CD4-positive, alpha-beta T cell treated with Interleukin-4 for 4 hours (primary cell): ENCODE data around the gene FAAH.
A peak's percentile ranks its signal among the peaks of the same experiment; 100 is the strongest.

Experiments
- DNase-seq: peaks from one replicate; pipeline ENCODE4 v3.0.0-alpha.2; 2020

Gene FAAH

DNA sequence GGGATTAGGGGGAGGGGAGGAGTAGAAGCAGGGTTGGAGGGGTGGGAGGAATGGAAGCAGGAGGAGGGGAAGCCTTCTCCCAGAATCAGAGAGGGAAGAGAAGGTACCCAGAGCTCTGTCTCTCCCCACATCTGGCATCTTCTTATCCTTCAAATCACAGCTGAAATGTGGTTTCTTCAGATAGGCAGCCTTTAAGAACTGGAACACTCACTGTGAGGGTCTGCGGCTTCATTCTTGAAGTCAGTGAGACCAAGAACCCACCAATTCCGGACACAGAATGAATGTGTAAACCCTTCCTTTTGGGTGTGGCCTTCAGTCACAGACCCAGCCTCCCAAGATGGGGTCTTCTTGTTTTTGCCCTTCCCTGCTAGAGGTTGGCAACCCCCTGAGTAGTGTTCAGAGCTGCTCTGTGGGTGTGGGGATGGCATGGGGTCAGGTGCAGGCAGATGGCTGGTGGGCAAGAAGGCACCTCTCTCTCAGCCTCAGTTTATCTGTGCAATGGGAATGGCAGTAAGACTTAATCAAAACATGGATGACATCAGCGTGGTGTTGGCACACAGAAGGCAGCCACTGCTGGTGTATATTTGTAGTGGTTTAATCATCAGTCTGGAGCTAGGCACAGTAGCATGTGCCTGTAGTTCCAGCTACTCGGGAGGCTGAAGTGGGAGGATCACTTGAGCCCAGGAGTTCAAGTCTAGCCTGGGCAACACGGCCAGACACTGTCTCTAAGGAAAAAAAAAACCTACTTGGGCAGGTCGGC lies 7.2 kb downstream of the FAAH start:
- no peak for DNase-seq

DNA sequence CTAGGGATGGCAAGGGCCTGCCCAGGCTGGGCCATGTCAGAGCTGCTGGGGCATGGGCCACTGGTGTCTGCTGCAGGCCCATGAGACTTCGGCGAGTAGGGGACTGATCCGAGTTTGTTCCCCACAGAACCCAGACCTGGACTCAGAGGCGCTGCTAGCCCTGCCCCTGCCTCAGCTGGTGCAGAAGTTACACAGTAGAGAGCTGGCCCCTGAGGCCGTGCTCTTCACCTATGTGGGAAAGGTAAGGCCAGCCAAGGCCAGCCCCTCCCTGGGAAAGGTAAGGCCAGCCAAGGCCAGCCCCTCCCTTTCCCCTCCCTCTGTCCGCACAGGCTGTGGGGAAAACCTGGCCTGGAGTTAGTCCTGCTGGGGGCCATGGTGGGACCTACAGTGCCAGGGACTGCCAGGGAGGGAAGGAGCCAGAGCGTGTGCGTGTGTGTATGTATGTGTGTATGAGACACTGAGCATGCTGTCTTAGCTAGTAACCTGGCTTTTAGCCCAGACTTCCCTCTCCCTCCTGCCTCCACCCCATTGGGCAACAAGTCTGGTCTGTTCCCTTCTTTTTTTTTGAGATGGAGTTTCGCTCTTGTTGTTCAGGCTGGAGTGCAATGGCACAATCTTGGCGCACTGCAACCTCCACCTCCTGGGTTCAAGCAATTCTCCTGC lies 8.0 kb downstream of the FAAH start:
- no peak for DNase-seq

DNA sequence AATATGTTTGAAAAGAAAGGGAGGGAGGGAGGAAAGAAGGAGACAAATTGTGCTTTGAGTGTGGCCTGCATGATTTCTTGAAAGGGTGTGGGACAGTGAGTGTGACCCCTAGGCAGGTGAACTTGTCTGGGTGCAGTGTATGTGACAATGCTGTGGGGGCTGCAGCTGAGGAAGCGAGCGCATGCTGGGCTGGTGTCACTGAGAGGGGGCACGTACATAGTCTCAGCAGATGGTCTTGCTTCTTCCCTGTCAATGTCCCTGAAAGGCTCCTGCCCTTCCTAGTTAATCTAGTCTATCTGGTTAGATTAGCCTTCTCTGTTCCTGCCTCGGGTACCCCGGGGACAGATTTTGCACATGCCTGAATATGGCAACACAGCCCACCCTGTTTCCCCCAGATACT lies 9.8 kb downstream of the FAAH start:
- DNase-seq = no peak

DNA sequence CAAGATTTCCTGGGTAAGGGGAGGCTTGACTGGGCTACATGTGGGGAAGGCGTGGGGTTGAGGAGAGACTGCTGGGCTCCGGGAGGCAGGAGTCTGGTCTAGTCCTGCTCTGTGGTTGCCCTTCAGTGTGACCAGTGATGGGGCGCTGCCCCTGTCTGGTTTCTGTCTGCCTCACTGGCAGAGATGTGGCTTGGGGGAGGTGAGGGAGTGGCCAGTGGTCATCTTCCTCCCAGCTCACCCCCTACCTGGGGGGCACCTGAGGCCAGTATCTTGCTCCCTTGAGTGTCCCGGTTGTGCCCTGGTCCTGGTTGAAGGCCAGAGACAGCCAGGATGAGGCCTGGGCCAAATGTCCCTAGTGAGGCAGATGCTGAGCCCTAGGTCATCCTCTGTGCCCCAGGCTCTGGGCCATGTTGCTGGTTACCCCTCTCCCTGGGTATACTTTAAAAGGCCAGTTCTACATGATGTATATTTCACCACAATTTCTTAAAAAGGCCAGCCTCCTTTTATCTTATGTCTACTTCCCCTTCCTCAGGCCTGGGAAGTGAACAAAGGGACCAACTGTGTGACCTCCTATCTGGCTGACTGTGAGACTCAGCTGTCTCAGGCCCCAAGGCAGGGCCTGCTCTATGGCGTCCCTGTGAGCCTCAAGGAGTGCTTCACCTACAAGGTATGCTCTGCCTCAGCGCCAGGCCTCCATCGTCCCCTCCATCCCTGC lies 10.5 kb downstream of the FAAH start:
- DNase-seq = no peak

DNA sequence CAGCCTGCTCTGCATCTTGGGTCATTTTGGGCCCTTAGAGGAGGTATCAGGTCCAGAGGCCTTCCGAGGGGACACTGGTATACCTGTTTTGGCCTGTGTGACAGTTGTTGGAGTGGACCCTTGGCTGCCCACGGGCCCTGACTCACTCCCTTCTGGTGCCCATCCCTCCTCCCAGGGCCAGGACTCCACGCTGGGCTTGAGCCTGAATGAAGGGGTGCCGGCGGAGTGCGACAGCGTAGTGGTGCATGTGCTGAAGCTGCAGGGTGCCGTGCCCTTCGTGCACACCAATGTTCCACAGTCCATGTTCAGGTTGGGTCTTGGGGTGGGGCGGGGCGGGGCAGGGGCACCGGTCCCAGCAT lies 11.1 kb downstream of the FAAH start:
- no peak for DNase-seq

DNA sequence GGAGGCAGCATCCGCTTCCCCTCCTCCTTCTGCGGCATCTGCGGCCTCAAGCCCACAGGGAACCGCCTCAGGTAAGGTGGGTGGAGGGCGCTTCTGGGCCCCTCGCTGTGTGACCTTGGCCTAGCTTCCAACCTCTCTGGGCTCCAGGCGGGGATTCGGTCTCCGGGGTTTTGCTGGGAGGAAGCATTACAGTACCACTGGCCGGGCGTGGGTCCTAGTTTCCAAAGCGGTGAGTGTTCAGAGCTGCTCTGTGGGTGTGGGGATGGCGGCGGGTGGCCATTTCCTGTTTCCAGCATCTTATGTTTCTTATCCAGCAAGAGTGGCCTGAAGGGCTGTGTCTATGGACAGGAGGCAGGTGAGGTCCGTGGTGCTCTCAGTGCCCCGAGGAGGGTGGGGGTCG lies 11.6 kb downstream of the FAAH start:
- DNase-seq = no peak

DNA sequence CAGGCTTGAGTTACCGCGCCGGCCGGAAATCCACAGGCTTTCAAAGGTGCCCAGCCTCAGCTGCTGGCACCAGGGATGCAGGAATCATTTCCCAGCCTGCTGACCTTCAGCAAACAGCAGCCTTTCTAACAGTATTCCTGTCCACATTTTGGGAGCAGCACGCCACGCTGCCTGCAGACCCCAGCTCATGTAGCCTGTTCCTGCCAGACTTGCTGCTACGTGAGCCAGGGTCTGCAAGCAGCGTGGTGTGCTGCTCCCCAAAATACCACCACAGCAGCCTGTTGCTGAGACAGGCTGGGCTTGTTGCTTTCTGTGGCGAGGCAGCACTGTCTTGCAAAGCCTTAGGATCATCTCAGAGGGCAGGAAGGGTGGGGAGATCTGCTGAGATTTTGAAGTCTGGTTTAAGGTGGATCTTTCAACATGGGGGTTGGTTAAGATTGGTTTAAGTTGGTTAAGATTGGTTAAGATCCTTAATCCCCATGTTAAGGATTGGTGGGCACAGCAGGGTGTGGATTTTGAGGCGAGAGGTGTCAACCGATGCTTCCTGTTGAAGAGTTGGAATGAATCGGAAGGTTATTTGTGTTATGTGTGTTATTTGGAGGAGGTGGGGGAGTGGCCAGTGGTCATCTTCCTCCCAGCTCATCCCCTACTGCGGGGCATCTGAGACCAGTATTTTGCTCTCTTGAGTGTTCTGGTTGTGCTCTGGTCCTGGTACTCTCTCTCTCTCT lies 12.9 kb downstream of the FAAH start:
- DNase-seq = no peak

DNA sequence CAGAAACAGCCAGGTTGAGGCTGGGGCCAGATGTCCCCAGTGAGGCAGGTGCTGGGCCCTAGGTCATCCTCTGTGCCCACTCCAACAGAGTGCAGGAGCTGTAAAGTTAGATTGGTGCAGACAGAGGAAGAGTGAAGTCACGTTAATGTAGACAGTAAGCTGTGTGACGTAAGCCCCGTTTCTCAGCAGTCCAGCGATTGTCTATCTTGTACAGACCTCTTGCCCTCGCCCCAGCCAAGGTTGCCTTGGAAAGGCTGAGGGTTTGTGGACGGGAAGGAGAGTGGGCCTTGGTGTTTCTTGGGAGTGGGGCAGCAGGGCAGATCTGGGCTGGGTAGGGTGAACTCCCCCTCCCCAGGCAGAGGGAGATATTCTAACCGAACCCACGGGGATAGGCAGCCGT lies 13.5 kb downstream of the FAAH start:
- no peak for DNase-seq

DNA sequence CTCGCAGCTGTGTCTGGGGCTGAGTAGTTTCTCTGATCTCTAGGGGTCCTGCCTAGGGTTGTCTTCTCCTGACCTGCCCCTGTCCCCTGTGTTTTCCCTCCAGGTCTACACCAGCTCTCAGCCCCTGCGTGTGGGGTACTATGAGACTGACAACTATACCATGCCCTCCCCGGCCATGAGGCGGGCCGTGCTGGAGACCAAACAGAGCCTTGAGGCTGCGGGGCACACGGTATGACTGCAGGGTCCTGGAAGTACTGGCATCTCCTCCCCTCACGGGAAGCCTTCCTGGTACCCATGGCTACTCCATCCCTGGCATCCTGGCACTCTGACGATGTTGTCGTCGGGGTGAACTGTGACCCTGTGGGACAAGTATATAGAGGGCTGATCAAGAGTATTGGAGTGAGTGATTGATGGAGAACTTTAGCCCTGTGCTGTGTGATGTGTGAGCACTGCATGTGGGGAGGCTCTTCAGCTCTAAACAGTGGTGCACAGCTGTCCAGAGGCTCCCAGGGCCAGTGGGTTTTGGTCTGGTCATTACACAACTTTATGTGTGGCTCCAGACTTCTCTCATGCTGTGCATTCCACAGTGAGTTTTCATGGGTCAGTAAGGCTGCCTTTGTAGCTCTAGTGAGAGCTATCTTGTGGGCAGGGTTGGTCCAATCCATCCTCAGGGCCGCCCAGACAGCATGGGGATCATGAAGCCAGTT lies 14.4 kb downstream of the FAAH start:
- no peak for DNase-seq

DNA sequence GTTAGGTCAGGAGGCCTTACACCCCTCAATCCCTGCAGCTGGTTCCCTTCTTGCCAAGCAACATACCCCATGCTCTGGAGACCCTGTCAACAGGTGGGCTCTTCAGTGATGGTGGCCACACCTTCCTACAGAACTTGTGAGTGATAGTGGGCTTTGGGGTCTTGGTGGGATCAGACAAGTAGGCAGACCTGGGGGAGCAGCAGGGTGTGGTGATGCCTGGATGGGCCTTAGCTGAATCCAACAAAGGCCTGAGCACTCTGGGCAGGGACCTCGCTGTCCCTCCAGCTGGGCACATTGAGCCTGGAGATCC lies 14.9 kb downstream of the FAAH start:
- DNase-seq = no peak

DNA sequence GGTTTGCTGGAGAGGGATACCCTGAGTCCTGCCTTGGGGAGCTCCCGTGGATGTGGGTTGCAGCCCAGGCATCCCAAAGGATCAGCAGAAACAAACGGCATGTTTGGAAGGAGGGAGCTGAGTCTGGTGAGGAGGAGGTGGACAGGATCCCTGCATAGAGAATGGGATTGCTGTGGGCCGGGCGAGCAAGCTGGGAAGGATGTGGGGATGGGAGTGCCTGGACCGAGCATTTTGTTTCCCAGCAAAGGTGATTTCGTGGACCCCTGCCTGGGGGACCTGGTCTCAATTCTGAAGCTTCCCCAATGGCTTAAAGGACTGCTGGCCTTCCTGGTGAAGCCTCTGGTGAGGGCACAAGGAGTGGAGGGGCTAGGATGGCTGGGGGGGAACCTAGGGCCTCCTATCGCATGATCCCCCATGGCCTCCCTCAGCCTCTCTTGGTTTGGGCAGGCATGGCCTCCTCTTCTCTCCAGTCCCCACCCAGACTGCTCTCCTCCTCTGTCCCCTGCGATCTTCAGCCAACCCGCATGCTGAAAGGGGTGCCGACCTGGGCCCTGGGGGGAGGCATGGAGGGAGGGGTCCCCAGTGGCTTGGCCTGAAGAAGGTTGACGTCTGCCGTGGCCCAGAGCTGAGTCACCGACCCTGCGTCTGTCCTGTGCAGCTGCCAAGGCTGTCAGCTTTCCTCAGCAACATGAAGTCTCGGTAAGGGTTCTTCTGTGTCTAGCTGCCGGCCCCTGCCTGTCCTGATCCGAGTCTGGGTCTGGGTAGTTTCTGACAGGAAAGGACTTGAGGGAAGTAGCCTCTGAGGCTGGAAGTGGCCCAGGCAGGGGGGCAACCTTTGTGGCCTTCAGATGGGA lies 16.3 kb downstream of the FAAH start:
- no peak for DNase-seq

DNA sequence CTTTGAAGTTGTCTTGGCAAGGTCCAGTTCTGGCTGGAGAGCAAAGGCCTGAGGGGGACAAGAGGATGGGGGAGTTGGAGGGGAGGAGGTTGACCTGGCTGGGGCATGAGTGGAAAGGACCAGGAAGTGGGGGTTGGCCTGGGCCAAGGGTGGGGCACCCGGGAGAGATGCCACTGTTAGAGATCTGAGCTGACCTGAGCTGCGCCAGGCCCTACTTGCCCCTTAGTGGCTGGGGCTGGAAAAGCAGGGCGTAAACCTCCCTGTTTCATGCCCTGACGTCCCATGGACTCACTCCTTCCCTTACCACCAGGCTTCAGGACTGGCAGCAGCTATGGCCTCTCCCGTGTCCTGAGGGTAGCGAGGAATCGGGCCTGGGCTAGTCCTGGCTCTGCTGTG lies 16.9 kb downstream of the FAAH start:
- DNase-seq = no peak

DNA sequence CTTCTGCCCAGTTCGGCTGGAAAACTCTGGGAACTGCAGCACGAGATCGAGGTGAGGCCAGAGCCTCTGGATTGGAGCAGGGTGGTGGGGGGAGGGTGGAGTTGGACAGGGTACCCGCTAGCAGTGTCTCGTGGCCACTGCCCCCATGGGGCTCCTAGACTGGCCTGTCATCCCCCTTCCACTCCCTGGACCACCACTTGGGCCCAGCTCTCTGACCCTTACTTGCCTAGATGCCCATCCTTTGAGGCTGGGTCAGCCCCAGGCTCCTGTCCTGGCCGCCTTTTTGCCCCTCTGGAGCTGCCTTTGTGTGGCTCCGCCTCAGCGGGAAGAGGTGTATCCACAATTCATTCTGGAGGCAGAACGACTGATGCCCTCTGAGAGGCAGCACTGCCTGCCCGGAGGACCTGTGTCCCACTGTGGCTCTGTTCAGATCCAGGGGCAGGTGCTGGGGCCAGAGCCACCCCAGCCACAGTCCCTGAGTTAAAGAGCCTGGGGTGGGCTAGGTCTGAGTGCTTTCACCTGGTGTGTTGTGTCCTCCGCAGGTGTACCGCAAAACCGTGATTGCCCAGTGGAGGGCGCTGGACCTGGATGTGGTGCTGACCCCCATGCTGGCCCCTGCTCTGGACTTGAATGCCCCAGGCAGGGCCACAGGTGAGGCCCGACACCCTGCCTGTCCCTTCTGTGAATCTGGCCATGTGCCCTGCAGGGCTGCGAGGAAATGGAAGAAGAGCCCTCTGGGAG lies 17.7 kb downstream of the FAAH start:
- DNase-seq = no peak

DNA sequence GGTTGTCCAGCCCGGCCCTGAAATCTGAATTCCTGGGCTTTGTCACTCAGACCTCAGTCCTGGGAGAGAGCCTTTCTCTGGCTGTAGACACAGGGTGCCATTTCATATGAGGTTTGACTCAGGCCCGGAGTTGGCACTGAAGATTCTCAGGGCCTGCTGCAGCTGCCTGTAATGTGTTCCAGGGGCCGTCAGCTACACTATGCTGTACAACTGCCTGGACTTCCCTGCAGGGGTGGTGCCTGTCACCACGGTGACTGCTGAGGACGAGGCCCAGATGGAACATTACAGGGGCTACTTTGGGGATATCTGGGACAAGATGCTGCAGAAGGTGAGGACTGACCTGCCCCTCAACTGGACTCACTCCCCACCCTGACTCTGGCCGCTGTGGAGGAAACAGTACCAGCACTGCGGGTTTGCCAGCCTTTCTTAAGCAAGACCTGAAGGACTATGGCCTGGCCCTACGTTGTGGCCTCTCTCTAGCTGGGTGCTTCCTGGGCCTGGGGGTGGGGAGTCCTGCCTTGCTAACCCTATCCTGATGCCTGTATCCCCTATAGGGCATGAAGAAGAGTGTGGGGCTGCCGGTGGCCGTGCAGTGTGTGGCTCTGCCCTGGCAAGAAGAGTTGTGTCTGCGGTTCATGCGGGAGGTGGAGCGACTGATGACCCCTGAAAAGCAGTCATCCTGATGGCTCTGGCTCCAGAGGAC lies 18.9 kb downstream of the FAAH start:
- DNase-seq = no peak

DNA sequence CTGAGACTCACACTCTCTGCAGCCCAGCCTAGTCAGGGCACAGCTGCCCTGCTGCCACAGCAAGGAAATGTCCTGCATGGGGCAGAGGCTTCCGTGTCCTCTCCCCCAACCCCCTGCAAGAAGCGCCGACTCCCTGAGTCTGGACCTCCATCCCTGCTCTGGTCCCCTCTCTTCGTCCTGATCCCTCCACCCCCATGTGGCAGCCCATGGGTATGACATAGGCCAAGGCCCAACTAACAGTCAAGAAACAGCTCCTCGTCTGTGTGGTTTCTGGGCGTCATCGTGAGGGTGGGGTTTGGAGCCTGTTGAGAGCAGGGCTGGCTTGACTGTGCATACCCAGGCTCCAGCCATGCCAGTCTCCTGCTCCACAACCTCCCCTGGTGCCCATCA lies 19.5 kb downstream of the FAAH start:
- DNase-seq = peak; percentile 30

DNA sequence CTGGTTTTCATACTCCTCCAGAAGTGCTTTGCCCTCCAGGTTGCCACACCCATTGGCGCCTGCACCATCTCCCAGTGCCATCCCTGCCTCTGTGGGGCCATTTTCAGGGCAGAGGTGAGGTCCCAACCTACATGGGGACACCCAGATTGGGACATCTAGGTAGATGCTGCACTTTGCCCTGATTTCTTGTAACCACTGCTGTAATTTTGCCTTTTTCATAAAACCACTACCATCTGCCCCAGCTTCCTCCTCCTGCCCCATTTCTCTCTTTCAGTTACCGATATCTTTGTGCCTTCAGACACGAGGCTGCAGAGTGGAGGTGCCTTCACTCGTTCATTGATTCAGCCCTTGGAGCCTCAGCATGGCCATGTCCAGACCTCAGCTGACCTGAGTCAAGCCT lies 21.4 kb downstream of the FAAH start:
- no peak for DNase-seq

DNA sequence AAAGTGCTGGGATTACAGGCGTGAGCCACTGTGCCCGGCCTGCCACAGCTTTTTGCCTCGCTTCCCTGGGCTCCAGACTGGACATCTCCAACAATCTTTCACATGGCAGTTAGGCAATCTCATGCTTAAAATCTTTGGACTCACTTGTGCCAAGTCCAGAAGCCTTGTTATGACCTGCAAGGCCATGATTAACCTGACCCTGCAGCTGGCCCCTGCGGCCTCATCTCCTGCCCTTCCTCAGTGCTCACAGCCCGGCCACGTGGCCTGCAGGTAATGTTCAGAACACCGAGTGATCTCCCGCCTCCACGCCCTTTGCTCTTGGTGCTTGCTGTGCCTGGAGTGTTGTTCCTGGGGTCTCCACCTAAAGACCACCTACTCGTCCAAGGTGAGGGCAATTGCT lies 24.9 kb downstream of the FAAH start:
- no peak for DNase-seq

DNA sequence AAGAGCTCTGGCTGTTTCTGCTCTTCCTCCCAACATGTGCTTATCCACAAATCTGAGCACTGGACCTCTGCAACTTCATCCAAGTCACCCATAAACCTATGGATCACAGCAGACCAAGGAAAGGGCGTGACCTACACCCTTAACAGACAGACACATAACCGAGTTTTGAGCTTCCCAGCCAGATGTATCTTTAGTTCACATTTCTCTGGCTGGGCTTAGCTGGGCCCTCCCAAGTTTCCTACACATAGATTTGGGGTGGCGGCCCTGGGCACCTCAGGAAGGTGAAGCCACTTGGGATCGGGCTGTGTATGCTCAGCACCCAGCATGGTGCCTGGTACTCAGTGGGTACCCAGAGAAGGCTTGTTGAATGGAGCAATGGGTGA lies 26.4 kb downstream of the FAAH start:
- no peak for DNase-seq

DNA sequence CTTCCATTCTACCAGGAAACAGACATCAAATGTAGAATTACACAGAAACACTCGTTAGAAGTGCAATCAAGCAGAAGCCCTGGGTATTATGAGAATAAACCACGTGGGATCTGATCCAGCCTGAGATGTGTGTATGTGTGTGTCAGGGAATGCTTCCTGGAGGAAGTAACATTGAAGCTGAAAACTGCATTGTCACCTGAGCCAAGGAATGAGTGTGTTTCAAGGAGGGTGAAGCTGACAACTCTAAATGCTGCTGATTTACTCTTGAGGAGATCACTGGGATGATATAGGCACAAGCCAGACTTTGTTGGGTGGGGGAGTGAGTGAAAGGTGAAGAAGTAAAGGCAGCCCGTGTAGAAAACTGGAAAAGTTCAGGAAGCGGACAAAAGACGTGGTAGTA lies 27.6 kb downstream of the FAAH start:
- DNase-seq = no peak

DNA sequence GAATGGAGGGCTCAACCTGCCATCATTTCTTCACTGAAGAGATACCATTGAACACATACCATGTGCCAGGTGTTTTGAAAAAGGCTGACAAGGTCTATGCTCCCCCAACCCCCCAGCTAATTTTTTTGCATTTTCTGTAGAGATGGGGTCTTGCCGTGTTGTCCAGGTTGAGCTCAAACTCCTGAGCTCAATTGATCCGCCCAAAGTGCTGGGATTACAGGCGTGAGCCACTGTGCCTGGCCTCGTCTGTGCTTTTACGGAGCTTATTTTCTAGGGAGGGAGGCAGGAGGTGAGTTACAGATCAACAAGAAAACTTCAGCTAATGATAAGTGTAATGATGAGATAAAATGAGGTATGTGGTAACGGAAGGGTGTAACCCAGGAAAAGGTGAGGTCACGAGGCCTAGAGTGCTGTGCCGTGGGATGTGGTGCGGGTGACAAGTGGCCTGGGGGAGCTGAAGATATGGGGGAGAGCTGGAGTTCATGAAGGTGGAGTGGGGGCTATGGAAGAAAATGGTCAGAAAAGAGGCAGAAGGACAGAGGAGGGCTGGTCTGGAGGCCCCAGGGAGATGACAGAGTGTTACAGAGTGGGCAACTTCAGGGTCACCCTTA lies 28.2 kb downstream of the FAAH start:
- peak; percentile 32 for DNase-seq
